Stromal cell of bone marrow (primary cell): ENCODE results near the gene HK3.

ENCODE experiments used
- DNase-seq: peaks from one replicate; pipeline ENCODE4 v3.0.0-alpha.2; 2012; ENCODE audit warnings: low read depth

HK3 gene

DNA sequence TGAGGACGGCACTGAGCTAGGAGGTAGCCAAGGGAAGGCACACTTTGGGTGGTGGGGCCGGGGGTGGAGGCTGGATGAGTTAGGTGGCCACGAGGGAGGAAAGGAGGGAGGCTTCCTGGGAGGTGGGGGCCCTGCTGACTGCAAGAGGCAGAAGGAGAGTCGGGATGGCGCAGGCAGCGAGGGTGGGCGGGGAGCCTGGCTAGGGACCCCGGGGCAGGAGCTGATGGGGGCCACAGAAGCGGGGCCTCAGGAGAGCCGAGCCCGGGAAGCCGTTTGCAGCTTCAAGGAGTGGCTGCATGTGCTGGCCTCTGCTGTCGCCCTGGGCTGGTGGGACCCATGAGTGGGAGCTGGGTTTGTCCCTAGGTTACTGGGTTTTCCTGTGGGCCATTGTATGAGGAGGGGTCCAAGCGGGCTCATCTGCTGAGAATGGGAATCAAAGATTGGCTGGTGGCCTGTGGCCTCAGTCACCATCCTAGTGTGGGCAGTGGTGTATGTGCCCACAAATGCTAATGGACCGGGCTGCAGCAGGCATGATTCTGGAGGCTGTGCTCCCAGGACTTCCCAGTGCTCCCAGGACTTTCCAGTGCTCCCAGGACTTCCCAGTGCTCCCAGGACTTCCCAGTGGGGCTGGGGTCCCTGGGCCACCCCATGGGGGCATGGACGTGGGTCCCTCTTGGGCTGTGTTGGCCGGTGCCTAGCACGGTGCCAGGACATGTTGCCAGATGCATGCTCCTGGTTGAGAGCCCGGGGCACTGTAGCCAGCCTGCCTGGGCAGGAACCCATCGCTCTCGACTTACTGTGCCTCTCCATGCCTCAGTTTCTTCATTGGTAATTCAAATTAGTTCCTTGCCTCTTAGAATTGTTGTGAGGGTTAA is 48.5 kb downstream of the HK3 start:
- no peak for DNase-seq

DNA sequence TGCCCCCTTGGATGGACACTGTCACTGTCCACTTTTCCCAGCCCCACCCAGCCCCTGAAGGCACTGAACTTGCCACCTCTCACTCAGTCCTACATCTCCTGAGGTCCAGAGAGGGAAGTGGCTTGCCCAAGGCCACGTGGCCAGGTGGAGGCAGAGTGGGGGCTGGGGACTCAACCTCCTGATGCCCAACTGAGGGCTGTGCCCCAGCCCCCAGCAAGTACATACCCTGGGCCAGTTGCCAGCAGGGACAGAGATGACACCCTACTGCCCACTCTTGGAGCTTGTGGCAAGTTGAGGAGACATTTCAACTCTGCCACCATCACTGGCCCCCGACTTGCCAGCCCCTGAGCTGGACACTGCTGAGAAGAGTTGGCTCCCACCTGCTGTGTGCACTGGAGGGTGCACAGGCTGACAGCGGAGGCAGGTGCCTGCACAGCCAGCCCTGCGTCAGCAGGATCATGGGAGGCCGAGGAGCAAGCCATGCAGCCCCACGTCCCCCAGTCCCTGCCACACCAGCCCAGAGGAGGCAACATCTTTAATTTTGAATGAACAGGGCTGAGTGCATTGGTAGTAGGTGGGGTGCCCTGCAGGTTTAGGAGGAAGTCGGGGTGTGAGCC is 49.4 kb downstream of the HK3 start:
- no peak for DNase-seq

DNA sequence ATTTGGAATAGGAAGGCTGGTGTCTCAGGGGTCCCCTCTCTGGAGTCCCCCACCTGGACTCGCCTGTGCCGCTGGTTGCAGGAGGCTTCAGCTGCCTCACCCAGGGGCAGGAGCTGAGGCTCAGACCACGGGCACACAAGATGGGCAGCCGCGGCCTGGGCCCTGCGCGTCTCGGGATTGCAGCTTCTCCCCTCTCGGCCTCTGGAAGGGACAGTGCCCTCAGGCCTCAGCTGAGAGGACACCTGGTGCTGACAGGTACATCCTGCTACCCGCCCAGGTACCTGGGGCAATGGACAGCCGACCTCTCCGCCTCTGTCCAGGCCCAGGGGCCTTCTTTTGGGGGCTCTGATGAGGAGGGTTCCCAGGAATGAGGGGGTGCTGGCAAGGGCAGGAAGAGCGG is 50.5 kb downstream of the HK3 start:
- no peak for DNase-seq

DNA sequence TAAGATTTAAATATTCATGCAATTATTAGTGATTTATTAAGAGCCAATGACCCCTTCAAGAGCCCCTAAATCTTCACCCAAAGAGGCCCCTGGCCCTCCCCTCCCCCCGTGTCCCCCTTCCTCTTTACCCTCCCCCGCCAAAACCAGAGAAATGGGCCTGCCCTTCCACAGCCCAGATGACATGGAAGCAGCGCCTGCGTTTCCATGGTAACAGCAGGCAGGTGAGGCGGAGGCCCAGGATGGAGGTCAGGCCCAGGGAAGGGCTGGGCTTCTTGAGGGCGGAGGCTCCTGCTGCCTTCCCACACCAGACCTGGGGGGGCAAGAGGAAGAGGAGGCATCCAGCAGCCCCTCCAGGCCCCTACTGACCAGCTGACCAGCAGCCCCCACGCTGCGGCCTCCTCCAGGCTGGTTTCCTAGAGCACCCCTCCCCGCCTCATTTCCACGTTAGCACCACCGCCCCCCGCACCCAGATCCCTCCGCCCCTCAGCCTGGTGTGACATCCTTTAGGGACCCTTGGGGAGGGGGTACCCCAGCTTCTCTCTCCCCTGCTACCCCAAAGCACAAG is 51.3 kb downstream of the HK3 start:
- DNase-seq, result no peak

DNA sequence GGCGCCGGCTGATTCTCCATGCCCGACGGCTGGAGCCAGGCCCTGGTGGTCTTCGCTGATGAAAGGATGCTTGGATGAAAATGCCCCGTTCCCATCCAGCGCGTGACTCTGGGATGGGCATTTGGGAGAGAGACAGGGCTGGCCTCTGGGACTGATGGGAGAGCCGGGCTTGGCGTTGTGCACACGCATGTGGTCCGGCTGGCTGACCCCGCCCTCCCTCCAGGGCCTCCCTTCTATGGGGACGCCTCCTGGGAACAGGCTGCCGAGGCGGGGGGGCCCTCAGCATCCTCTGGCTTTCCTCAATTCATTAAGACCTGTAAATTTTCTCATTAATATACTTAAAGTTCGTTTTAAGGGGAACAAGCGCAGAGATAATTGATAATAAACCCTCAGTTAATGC is 52.0 kb downstream of the HK3 start:
- DNase-seq, result no peak

DNA sequence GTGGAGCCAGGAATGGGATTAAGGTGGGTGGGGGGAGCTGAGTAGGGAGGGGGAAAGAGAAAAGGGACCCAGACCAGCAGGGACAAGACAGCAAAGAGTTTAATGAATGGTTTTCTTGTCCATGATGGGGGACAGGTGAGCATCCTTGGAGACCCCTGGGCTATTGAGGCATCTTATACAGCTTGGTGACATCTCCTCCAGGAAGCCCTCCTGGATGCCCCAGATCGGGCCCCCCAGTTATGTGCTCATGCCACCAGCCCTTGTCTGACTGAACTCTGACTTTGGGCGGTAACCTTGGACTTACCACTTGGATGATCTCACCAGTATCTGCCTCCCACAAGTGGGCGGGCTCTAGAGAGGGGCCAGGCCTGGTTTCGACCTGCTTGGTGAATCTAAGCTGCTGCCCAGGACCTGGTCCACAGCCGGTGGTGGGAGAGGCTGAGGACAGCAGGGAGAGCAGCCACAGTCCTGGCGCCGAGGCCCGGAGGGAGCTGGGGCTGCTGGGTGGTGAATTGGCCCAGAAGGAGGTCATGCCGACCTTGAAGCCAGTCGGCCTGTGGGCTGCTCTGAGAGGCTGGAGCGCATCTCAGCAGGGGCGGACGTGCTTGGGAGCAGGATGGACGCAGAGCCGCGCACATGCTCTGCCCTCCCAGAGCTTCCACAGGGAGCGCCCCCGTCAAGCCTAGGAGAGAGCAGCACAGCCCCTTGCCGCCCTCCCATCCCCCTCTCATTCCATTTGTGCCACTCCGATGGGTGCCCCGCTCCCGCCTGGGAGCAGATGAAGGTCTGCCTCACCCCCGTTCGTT is 52.6 kb downstream of the HK3 start:
- no peak for DNase-seq

DNA sequence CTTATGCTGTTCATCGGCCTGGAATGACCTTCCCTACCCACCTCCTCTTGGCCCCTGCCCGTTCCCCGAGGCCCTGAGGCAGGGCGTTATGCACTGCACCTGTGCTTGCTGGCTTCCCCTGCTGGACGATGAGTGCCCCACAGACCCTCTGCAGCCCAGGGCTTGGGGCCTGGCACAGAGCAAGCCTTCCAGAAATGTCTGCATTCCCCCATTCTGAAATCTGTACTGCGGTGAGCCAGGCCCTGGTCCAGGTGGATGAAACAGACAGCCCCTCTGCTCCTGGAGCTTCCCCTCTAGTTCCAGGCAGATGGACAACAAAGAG is 53.8 kb downstream of the HK3 start:
- no peak for DNase-seq

DNA sequence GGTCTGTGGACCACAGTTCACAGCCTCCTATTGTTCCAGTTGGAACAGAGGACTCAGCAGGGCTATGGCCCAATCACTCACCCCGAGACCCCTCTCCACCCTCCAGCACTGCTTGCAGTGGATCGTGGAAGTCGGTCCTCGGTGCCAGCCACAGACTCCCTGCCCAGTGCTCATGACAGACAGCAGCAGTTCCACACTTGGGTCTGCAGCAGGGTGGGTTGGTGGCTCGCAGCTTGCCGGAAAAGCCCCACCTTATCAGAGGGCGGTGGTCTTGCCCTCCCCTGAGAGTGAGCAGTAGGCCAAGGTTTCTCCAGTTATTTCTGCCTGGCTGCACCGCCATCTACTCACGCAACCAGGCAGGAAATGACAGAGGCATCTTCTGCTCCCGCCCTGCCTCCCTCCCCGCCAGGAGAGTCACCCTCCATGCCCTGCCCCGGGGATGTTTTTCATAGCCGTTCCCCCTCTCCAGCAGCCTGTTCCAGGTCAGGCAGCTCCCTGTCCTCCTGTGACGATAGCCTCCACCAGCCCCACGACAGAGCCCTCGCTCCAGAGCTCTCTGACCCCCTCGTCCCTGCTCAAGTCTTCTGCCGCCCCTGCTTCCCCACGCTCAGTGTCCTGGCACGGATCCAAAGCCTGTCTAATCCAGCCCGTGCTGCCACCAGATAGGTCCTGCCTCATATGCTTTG is 54.3 kb downstream of the HK3 start:
- no peak for DNase-seq

DNA sequence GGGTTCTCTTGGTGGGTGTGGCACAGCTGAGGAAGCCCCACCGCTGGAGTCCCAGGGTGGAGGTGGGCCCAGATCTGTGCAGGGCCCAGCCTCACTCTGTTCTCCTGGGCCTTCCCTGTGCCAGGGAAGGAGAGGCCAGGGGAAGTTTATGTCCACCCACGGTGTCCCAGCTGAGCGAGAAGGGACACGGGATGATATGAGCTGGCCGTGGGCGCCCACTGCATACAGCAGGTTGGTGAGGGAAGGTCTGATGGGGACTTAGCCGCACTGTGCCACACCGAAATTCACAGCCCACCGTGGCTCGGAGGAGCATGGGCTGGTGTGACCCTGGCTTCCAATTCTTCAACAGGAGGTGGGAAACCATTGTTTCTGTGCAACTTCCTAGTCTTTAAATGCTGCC is 54.9 kb downstream of the HK3 start:
- DNase-seq, result no peak

DNA sequence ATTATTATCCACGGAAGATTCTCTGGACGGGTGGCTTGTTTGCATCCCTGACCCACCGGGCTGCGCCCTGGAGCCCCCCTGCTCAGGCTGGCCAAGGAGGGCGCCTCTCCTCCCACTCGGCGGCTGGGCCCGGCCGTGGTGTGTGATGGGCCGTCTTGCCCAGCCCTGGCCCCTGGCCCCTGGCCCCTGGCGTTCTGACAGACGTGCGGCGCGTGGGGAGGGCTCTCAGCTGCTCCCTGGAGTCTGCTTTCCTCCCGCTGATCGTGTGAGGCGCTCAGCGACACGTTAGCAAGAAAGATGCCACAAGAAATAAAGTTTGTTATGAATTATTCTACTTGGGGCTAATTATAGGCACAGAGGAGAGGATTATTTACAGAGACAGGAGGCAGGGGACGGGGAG is 55.5 kb downstream of the HK3 start:
- DNase-seq, result no peak

DNA sequence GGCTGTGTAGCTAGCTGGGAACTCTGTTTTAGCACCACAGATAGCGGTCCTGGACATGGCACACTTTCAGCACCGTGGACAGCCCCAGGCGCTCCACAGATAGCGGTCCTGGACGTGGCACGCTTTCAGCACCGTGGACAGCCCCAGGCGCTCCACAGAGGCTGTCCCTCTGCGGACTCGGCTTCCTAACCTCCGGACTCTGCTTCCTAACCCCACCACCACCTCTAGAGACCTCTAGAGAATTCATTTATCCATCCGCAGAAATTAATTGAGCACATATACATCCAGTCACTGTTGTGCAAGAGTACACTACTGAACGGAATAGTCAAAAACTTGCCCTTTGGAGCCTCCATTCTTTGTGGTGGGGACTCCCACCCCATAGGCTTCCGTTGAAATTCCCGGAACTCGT is 61.4 kb downstream of the HK3 start:
- peak; percentile 71 for DNase-seq

DNA sequence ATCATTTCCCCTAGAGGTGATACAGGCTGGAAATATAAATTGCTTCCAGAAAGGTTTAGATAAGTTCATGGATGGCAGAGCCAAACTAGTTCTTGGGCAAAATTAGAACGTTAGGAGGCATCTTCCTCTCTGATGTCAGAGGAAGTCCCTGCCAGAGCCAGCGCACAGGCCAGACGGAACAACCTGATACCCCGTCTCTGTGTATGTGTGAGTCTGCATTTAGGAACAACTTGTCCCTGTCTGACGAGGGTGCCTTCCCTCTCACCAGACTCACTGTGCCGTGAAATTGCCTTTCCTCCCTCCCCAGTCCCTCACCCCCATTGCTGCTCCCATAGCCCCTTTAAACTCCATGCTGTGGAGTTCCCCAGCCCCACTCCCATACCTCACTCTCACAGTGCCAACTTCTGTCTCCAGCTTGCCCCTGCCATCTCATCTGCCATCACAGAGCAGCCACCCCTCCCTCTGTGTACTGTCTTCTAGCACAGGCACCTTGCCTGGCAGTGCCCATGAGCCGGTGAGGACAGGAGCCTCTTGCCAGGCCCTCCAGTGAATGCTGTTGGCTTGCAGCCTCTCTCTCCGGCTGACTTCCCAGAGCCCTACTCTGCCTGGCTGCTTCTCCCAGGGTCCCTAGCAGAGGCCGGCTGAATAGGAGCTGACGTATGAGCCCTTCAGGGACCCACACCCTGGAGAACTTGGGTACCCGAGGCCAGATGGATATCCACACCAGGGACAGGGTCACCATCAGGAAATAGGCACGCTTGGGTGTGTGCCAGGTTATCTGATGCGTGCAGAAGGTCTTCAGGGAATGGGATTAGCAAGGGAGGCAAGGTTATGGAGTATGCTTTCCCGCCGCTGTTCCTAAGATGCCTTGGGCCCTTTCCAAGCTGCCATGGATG is 62.1 kb downstream of the HK3 start:
- DNase-seq, result no peak

DNA sequence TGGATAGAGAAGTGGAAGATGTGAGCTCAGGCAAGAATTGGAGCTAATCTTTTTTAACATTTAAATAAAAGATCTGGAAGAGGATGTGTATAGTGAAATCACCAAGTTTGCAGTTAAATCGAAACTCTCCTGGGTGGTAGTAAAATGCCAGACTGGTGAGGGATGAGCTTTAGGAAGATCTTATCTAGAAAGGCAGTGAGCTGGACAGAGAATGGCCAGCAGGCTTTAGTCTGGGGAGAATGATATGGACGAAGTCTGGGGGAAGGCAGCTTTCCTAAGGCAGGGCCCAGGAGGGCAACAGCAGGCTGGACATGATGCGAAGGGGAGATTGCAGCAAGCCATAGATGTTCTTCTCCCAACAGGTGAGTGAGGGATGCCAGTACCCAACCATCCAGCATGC is 63.2 kb downstream of the HK3 start:
- no peak for DNase-seq

DNA sequence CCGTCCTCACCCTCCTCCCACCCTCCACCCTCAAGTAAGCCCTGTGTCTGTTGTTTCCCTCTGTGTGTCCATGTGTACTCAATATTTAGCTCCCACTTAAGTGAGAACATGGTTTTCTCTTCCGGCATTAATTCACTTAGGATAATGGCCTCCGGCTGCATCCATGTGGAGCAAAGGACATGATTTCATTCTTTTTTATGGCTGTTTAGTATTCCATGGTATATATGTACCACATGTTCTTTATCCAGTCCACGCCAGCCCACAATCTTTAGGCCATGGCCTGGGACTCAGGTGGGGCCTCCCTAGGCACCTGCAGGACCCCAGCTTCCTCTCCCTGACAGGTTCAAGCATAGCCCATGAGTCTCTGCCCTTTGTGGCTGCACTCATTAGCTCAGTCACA is 65.9 kb downstream of the HK3 start:
- DNase-seq, result no peak

DNA sequence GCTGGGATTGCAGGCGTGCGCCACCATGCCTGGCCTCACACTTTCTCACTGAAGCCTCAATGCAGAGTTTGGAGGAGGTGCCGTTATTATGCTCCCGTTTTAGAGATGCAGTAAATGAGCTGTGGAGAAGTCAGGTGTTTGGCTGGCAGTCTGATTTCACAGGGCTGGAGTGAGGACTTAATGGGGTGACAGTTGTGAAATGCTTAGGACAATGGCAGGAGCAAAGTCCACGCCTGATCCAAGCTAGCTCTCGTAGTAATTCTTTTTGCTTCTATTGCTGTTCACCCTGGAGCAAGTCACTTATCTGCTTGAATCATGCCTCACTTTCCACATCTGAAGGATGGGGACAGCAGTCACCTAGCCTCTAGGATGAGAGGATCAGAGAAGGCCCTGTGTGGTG is 67.0 kb downstream of the HK3 start:
- no peak for DNase-seq

DNA sequence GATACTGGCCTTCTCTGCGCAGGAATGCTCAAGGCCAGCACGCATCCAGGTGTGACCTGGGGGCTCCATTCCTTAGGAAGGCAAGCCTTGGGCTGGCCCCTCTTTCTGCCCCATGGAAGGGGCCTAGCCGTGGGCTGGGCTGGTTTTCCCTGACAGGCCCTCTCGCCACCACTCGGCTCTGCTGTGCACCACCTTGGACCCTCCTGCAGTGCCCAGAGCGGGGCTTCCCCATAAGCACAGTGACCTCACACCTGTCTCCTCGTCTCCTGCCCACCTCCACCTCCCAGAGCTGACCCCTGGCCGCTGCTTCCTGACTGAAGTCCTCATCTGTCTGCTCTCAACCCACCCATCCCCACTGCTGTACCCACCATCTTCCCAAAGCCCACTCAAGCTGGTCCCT is 67.7 kb downstream of the HK3 start:
- DNase-seq, result no peak

DNA sequence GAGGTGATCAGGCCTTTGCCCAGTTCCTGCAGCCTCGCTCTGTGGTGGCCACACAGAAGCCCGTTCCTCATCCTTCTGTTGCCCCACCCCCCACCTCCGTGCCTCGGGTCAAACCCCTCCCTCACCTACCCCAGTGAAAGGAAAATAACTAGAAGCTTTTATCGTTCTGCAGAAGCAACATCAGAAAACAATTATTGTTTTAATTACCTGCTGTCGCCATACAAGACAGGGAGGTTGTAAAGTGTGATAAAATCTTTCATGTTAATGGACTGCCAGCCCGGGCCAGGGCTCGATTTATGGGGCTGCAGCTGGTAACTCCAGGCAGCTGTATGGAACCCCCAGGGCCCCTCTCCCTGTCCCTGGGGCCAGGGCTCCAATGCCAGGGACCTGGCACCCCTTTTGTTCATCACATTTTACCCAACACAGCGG is 68.1 kb downstream of the HK3 start:
- no peak for DNase-seq
